DMS 273 treated with DMSO at 0.1 percent for 48 hours (cell line): ENCODE measurements around the gene JCAD.
"Not testable (repeated sequence)": the region's sequence is repeated elsewhere in the genome, so short reads cannot be mapped to it uniquely, and the experiment has no call there.

ENCODE experiments used
- DNase-seq: peaks from one replicate; lab custom pipeline; 2025; lab: John Stamatoyannopoulos, UW

Gene JCAD, protein sequence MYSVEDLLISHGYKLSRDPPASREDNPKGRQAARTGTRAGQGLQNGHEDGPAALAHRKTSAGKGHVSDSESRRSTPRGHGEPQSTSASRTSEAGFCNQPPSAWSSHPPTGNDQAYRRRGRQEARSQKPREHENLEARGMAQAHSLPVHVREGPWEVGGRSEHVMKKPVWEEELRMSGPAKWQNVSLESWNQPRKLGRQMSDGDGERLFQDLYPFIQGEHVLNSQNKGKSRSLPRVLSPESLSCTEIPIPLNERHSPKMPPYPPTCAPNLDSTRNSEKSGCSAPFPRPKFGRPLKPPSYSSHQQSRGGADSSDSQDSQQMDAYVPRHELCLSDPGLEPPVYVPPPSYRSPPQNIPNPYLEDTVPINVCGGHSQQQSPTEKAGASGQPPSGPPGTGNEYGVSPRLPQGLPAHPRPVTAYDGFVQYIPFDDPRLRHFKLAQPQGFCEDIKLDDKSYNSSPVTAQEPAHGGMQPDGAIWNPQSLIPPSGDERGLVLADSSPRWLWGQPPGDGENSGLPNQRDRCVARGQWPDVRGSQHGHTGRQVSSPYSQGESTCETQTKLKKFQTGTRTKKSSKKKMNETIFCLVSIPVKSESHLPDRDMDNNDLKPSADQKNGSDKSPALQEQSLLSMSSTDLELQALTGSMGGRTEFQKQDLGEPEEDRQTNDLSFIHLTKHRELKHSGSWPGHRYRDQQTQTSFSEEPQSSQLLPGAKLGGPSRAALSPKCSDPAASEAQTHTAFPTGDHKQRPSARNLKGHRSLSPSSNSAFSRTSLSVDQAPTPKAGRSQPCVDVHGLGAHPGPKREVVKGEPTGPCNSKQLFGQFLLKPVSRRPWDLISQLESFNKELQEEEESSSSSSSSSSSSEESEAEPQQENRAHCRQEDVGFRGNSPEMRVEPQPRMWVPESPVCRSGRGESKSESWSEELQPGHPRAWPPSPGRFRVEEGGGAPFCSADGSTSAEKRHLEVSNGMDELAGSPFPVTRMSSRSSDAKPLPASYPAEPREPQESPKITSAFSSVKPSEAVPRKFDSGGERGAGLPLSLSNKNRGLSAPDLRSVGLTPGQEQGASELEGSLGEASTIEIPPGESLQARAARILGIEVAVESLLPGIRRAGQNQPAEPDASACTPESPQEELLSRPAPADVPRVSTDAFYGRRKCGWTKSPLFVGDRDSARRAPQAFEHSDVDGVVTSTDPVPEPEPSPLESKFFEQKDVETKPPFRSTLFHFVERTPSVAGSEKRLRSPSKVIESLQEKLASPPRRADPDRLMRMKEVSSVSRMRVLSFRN (N-terminal part only)

DNA sequence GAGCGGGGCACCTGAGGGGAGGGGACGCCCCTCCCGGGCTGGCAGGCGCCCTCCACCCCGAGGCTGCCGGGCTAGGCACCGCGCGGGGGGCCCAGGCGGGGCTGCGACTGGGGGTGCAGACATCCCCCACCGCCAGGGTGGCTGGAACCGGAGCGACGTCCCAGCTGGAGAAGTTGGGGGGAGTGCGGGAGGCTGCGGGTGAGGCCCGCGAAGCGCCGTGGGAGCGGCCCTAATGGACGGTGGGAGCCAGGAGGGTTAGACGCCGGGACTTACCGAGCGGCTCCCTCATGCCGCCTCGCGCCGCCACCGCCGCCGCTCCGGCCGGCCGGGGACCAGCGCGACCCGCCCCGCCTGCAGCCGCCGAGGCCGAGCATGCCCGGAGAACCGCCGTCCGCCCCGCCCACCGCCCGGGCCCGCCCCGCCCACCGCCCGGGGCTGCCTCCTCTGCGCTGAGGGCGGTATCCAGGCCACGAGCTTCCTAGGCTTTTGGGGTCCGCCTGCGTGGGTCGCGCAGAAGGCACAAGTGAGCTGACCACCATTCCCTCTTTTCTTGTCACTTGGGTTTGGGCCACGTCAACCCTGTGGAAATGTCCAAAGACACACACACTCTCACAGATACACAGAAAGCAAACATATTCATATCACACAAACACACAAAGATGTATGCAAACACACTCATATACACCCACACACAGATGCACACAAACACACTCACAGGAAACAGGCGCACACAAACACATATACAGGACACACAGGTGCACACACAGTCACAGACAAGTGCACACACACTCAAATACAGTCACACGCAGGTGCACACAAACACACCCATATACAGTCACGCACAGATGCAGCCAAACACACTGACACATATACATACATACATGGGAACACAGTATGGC is at the start of gene JCAD:
TSS of gene JCAD (minus strand) at position 378 of the 899 bp plus-strand sequence. CDS start 11,774 bp downstream, outside the sequence.
- no peak for DNase-seq

DNA sequence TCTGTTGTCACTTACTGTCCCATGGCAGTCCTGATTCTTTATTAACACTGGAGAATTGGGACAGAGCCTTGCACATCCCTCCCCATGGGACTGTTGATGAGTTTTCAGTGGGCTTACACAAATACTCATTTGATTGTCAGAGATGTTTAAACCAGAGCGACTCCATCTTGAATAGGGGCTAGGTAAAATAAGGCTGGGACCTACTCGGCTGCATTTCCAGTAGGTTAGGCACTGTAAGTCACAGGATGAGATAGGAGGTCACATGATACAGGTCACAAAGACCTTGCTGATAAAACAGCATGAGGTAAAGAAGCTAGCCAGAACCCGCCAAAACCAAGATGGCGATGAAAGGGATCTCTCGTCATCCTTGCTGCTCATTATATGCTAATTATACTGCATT is 47.6 kb upstream of the JCAD start:
- no peak for DNase-seq

DNA sequence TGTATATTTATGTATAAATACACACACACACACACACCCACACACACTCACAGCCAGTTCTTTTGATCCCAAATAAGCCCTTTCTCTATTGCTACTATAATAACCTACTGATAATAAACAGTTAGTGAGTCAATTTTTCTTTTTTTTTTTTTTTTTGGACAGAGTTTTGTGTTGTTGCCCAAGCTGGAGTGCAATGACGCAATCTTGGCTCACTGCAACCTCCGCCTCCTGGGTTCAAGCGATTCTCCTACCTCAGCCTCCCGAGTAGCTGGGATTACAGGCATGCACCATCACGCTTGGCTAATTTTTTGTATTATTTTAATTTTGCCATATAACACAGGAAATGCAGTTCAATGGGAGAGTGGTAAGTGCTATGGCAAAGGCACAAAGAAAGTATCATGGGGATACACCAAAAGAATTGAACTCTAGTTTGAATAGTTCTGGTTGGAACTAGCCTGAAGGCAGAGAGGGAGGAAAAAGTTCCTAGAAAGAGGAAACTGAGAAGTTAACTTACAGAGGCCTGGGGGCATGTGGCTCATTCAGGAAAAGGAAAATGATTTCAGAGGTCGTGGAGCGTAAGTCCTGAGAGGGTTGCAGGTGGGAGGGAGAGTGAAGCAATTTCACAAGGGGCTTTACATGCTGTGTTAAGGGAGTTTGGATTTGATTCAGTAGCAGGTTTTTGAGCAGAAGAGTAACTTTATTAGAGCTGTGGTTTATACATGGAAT is 44.4 kb upstream of the JCAD start:
- DNase-seq, result no peak

DNA sequence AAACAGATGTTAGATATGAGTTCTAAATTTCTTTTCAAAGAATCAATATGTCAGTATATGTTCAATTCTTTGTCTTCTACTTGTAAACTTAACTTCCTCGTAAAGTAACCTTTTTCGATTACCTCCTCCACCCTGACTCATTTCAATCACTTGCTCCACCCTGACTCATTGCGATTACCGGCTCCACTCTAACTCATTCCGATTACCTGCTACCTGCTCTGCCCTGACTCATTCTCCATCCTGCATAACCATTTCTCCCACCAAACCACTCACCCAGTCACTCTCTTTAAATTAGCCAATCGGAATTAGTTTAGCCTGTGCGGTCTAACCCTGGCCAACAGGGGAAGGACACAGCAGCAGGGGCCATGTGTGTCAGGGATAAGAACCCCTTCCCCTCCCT is 40.3 kb upstream of the JCAD start:
- not testable (repeated sequence) for DNase-seq

DNA sequence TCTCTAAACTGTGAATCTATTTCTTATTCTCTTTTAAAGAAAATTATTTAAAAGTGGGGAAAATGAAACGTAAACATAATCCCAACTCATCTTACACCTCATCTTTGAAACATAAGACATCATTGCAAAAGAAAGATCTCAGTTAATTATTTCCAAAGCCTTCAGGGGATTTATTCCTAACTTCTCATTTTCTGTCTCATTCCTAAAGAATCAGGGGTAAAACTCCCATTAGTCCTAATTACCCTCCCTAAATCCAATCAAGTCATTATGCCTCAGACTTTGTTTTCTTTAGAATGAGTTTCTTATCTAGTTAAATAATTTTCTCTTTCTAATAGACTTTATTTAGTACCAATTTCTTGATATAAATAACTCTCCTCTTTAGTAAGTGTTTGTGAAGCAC is 39.7 kb upstream of the JCAD start:
- DNase-seq, result no peak

DNA sequence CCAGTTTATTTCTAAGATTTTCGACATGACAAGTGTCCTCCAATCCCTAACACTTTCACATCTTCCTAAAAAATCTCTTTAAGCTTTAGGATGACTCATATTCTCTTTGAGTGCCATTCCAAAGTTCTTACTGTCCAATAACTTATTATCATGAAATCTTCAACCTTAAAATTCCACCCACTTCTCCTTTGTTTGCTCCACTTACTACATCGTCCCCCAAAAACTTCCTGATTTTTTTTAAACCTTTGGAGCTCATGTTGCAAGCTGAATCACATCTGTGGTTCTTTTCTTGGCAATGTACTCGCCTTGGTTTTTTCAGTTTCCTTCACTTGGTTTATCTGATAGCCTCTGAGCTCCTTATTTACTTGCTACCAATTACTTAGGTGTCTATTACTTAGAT is 39.2 kb upstream of the JCAD start:
- no peak for DNase-seq

DNA sequence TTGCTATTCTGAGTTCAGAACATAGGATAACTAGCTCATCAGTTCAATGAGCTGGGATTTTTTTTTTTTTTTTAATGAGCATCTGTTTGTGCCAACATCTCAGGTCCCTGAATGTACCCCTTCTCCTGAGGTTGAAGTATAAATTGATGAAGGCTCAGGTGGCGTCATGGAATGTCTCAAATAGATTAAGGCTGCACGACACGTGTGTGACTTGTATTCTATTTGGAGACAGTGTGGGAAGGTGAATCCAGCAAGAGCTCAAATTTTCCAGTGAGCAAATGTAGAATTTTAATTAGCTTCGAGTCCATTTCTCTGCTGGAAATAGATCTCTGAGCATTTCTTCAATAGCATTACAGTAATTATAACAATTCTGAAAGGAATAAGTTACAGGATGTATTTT is 37.2 kb upstream of the JCAD start:
- no peak for DNase-seq

DNA sequence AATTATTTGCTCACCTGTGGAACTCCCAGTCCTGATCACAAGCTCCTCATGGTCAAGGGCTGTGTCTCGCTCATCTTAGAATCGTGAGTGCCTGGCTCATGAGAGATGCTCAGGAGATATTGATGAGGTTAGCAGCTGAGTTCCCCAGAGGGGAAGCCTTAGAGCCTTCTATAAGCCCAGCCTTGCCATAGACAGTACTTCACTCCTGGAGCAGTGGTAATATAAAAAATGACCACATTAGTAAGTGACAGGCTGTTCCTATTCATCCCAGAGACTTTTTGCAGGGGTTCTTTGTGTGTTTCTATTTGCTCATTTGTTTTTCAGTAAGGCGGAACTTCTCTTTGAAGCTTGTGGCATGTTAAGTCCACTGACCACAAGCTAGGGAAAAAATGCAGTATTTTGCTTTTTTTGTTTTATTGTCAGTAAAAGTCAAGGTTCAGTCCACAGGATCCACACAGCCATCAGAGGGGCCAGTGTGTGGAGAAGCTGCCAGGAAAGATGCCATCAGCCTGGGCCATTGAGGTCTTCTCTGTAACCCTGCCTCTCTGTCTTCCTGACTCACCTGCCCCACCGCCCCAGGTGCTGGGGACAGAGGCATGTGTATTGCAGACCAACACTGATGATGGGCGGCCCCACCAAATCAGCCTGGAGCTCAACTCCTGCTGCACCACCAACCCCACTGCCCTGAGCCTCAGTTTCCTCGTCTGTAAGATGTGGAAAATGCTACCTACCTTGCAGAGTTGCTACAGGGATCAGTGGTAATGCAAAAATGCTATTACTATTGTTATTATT is 36.4 kb upstream of the JCAD start:
- no peak for DNase-seq

DNA sequence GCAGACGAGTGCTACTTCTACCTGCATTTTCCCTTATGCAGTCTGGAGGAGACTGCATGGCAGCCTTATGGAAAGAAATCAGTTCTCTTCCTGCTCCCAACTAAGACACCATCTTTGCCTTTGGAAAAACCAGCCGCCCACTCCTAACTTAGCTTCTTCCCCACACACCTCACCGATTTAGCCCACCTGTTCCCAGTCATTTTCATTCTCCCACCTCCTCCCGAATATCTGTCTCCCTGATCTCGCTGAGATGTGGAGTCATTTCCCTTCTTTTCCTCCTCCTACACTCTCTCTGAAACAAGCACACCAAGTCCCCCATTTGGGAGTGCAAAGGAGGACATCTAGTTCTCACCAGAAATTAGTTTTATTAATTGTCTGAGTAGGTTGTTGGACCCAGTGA is 35.2 kb upstream of the JCAD start:
- no peak for DNase-seq

DNA sequence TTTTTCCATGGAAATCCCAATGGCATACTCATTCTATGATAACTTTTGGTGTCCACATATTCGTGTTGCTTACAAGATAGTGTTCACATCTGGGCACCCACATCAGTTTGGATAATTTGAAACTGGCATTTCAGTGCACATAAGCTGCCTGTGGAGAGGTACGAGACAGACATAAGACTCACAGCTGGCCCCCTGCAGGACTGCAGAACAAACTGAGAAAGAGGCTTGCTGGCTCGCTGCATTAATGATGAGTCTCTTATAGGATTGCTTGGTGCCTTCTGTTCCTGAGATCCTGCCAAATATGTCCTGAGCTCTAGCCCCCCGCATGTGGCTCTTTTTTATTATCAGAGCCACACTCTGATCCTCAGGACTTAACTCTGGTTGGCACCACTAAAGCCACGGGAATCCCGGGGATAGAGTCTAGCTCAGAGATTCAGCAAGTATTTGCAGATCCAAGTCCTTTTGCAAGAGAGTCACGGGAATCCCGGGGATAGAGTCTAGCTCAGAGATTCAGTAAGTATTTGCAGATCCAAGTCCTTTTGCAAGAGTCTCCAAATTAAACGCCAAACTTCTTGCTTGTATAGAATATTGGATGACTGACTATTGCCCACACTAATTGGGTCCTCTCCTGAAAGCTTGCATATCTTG is 34.0 kb upstream of the JCAD start:
- no peak for DNase-seq

DNA sequence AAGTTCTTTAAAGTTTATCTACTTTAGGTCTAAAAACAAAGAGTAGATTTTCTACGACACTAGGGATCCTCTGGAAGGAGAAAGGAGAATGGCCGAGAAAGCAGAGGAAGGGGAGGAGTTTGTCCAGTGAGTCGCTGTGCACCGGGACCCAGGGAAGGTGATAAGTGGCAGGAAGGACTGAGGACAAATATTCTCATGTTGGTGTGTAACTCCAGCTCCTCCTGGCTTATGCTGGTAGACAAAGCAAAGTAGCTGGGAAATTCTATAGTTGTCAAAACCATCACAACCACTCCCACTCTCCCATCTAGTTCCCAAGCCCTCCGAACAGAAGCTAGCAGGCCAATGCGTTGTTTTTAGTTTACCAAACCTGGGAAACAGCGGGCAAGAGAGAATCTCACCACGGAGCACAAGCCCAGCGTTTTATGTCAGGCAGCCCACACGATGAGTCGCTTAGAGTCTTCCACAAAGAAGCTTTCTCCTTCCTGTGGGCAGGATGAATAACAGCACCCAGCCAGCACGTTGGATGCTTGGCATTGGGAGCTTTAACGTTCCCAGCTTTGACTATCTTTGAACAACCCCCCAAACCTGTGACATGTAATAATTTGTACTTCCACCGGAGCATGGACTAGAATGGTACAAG is 32.9 kb upstream of the JCAD start:
- no peak for DNase-seq

DNA sequence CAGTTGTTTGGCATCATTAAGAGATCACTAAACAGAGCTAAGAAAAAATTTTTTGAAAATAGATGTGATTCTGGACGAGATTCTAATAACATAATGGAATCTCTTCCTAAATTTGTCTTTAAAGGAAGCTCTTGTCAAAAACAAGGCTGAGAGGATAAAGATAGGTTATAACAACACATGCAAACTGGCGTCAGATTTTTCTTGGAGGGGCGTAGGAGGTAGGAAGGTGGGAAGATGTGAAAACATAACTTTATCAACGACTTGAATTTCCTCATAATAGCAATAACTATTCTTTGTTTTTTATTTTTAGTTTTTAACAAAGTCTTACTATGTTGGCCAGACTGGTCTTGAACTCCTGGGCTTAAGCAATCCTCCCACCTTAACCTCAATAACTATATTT is 31.8 kb upstream of the JCAD start:
- no peak for DNase-seq

DNA sequence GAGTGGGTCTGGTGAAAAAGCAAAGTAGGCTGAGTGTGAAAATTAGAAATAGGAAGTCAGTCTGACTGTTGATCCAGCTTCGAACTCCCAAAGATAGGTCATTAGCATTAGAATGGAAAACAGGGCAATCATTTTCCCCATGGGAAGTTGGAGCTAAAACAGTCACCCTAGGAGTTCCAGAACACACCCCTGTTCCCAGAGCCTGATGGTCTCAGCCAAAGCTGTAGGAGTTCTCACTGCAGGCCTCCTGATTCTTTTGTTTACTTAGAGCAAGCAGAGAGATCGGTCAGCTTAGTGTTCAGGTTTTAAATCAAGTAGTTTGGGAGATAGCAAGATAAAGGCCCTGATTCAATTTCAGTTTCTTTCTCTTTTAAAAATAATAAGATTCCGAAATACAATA is 28.8 kb upstream of the JCAD start:
- no peak for DNase-seq

DNA sequence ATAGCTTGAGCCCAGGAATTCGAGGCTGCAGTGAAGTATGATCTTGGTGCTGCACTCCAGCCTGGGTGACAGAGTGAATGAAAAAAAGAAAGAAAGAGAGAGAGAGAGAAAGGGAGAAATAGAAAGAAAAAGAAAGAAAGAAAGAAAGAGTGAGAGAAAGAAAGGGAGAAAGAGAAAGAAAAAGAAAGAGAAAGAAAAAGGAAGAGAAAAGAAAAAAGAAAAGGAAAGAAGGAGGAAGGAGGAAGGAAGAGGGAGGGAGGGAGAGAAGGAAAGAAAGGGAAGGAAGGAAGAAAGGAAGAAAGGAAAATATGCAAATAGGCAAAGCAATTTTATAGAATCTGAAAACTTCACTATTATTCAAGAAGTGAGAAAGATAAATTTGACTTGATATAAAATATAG is 24.5 kb upstream of the JCAD start:
- DNase-seq, result no peak

DNA sequence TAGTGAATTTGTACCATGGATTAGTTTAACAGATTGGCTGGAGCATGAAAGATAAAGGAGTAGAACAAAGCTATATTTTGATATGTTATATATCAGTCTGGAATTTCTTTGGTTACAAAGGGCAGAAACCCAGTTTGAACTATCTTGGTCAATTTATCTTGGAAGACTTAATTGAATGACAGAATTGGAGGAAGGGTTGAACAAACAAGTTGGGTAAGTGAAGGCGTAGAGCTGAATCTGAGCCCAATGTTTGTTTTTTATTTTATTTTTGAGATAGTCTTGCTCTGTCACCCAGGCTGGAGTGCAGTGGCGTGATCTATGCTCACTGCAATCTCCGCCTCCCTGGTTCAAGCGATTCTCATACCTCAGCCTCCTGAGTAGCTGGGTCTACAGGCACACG is 21.8 kb upstream of the JCAD start:
- DNase-seq, result no peak

DNA sequence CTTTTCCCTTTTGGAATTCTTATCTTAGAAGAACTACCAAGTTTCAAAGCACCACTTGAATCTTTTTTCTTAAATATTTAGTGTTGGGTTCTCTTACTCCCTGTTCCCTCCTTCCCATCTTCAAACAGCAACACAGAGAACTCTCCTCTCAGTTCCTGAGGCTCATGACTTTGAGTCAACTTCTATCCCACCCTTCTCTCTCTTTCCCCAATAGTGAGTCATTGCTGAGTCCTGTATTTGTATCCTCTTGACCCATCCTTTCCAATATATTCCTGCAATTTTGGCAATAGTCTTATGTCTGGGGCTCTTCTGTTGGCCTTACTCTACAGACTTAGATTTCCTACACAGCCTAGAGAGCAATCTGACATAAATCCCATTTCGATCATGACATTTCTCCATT is 20.8 kb upstream of the JCAD start:
- no peak for DNase-seq

DNA sequence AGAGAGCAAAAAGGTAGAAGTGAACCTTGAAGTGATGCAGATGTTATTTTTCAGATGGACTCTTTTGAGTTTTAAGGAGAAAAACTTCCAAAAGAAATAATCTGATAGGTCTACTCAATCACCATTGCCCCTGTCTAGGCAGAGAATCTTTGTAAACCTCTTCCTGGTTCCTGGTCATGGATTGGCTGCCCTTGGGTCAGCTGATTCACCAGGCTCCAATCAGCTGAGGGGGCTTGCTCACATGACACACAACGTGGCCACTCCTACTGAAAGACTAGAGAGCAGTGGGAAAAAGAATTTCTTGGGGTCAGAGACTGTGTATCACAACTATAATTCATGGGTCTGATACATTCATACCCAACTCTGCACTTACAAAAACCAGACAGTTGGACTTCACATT is 20.0 kb upstream of the JCAD start:
- no peak for DNase-seq

DNA sequence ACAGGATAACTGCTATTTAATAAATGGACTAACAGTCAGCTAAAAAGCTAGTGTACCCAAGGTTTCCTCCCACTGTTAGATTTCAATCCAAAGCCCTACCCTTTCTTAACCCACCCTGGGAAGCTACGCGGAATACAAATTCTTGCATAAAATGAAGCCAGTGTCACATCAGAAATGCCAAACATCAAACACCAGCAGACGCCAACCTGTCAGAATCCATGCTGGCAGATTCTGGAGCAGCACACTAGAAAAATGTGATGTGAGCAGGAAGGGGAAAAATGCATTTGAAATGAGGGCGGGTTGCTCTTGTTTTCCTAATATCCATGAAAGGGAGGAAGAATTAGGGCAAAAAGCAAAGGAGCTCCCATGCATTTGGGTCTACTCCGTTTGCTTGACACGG is 16.1 kb upstream of the JCAD start:
- no peak for DNase-seq

DNA sequence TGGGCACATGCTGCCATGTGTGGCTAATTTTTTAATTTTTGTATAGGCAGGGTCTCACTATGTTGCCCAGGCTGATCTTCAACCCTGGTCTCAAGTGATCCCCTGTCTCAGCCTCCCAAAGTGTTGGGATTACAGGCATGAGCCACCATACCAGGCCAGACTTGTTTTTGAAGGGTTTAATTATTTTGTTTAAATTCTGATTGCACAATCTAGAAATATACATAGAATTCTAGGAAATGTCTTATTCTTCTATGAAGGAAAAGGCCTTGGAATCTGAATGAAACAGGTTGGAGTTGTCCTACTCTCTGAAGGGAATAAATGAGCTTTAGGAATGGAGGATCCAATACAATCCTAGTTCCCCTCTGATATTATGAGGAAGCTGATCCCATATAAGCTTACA is 15.5 kb upstream of the JCAD start:
- DNase-seq, result no peak
